ENCODE measurements around the gene AMPD3.
A peak's percentile ranks its signal among the peaks of the same experiment; 100 is the strongest.

The AMPD3 gene

DNA sequence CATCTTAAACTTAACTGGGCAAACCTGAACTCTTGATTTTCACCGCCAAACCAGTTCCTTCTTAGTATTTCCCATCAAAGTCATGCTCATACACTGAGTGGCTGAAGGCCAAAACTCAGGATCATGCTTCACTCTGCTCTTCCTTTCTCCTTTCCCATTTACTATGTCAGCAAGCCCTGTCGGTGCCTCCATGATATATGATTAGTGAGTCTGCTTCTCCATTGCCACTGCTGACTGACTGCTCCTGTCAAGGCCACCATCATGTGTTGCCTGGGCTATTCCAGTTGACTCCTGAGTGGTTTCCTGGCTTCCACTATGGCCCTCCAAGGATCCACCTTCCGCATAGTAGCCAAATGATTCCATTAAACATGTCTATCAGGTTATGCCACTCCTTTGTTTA lies 42.8 kb upstream of the AMPD3 start:
- Histone ChIP-seq H3K4ac (ENCODE audit: low read depth in 1 of 2, low read length in 2 of 2) (no peak overlapping the region), H3K23ac (ENCODE audit: low read length in 2 of 2) (no peak overlapping the region), H3K36me3 (ENCODE audit: control insufficient read depth in 1 of 2, insufficient read depth in 2 of 2, low read depth in 1 of 2, low read length in 2 of 2) (peaks cover 0 to 22% of the 10 kb centered on the region in 2 experiments), H3K27me3 (ENCODE audit: control insufficient read depth in 1 of 2, insufficient read depth in 1 of 2, low read length in 2 of 2) (no peaks in the 10 kb centered on the region), H3K27ac (ENCODE audit: low read length, poor library complexity, severe bottlenecking) (no peak overlapping the region), H2BK15ac (ENCODE audit: low read depth, poor library complexity, severe bottlenecking) (no peak overlapping the region), H4K91ac (ENCODE audit: low read length) (no peak overlapping the region), H3K14ac (ENCODE audit: low read length in 2 of 2) (no peak overlapping the region), H2AFZ (ENCODE audit: low read depth, low read length) (no peak overlapping the region), H3K9me3 (ENCODE audit: control insufficient read depth, low read length) (no peaks in the 10 kb centered on the region), H3K9ac (ENCODE audit: low read length) (no peak overlapping the region), H4K8ac (ENCODE audit: low read length) (no peak overlapping the region), H3K79me1 (replicated peaks; ENCODE audit: low read length, poor library complexity, severe bottlenecking) (no peaks in the 10 kb centered on the region), H2BK5ac (ENCODE audit: low read depth, low read length, poor library complexity, severe bottlenecking) (no peak overlapping the region), H2BK12ac (ENCODE audit: low read length in 2 of 2) (no peak overlapping the region), H2AK5ac (ENCODE audit: low read length, severe bottlenecking) (no peak overlapping the region), H3K18ac (ENCODE audit: low read depth in 1 of 2, low read length in 2 of 2) (no peak overlapping the region), H3K4me1 (ENCODE audit: control insufficient read depth, insufficient read depth, low read depth, low read length) (peaks cover 8% of the 10 kb centered on the region), H3K4me2 (ENCODE audit: low read length, poor library complexity, severe bottlenecking) (no peak overlapping the region), H2BK120ac (ENCODE audit: low read depth, low read length) (no peak overlapping the region), H3K4me3 (ENCODE audit: insufficient read depth in 1 of 2, low read depth in 1 of 2, low read length in 2 of 2) (no peak overlapping the region)
- WGBS = 96% methylated on average over 3 of the region's 3 CpGs
- DNase-seq = no peak

DNA sequence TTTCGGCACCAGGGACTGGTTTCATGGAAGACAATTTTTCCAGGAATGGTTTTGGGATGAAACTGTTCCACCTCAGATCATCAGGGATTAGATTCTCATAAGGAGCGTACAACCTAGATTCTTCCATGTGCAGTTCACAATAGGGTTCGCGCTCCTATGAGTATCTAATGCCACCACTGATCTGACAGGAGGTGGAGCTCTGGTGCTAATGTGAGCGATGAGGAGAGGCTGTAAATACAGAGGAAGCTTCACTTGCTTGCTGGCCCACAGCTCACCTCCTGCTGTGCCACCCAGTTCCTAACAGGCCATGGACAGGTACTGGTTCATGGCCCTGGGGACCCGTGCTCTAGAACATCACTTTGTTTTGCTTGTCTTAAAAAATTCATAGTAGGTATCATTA lies 41.8 kb upstream of the AMPD3 start:
- no peak overlapping the region for H2BK15ac ChIP-seq (ENCODE audit: low read depth, poor library complexity, severe bottlenecking)
- H3K18ac ChIP-seq (ENCODE audit: low read depth in 1 of 2, low read length in 2 of 2) = no peak overlapping the region

DNA sequence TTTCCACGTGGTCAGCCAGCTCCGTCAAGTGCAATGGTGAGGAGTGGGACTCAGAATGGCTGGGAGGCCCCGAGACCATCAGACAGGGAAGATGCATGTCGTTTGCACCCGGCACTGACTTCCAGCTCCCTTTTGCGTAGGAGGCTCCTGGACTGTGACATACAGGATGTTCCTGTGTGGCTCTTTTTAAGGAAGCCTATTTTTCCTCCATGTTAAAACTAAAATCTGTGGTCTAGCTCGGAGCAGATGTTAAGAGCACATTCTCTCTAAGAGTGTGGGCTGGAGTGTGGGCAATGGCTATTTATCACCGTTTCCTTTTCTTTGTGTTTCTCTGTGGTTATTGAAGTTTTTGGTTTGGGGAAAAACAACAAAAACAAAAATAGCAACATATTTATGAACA lies 40.9 kb upstream of the AMPD3 start:
- Histone ChIP-seq H3K27me3 (ENCODE audit: control insufficient read depth in 1 of 2, insufficient read depth in 1 of 2, low read length in 2 of 2) (no peaks in the 10 kb centered on the region), H3K4ac (ENCODE audit: low read depth in 1 of 2, low read length in 2 of 2) (no peak overlapping the region), H2BK120ac (ENCODE audit: low read depth, low read length) (no peak overlapping the region), H2BK12ac (ENCODE audit: low read length in 2 of 2) (peak overlapping the region in 1 of 2 experiments; percentile 39), H3K36me3 (ENCODE audit: control insufficient read depth in 1 of 2, insufficient read depth in 2 of 2, low read depth in 1 of 2, low read length in 2 of 2) (peaks cover 0 to 22% of the 10 kb centered on the region in 2 experiments), H3K27ac (ENCODE audit: low read length, poor library complexity, severe bottlenecking) (no peak overlapping the region), H2BK15ac (ENCODE audit: low read depth, poor library complexity, severe bottlenecking) (no peak overlapping the region), H3K79me1 (replicated peaks; ENCODE audit: low read length, poor library complexity, severe bottlenecking) (no peaks in the 10 kb centered on the region), H4K91ac (ENCODE audit: low read length) (no peak overlapping the region), H3K14ac (ENCODE audit: low read length in 2 of 2) (peak overlapping the region in 1 of 2 experiments; percentile 64), H2AFZ (ENCODE audit: low read depth, low read length) (no peak overlapping the region), H4K8ac (ENCODE audit: low read length) (no peak overlapping the region), H3K4me3 (ENCODE audit: insufficient read depth in 1 of 2, low read depth in 1 of 2, low read length in 2 of 2) (no peak overlapping the region), H2BK5ac (ENCODE audit: low read depth, low read length, poor library complexity, severe bottlenecking) (no peak overlapping the region), H3K18ac (ENCODE audit: low read depth in 1 of 2, low read length in 2 of 2) (no peak overlapping the region), H3K9me3 (ENCODE audit: control insufficient read depth, low read length) (no peaks in the 10 kb centered on the region), H3K23ac (ENCODE audit: low read length in 2 of 2) (no peak overlapping the region), H3K9ac (ENCODE audit: low read length) (peak overlapping the region; percentile 30), H3K4me2 (ENCODE audit: low read length, poor library complexity, severe bottlenecking) (no peak overlapping the region), H3K4me1 (ENCODE audit: control insufficient read depth, insufficient read depth, low read depth, low read length) (peaks cover 7% of the 10 kb centered on the region), H2AK5ac (ENCODE audit: low read length, severe bottlenecking) (no peak overlapping the region)
- 78% methylated on average over 7 of the region's 8 CpGs for WGBS
- DNase-seq = no peak

More for the DNA sequence above, 41.8 kb upstream of the AMPD3 start:
- Histone ChIP-seq H3K4ac (ENCODE audit: low read depth in 1 of 2, low read length in 2 of 2) (no peak overlapping the region), H2BK5ac (ENCODE audit: low read depth, low read length, poor library complexity, severe bottlenecking) (no peak overlapping the region), H3K23ac (ENCODE audit: low read length in 2 of 2) (no peak overlapping the region), H3K4me1 (ENCODE audit: control insufficient read depth, insufficient read depth, low read depth, low read length) (peaks cover 8% of the 10 kb centered on the region), H3K27me3 (ENCODE audit: control insufficient read depth in 1 of 2, insufficient read depth in 1 of 2, low read length in 2 of 2) (no peaks in the 10 kb centered on the region), H3K79me1 (replicated peaks; ENCODE audit: low read length, poor library complexity, severe bottlenecking) (no peaks in the 10 kb centered on the region), H2AK5ac (ENCODE audit: low read length, severe bottlenecking) (no peak overlapping the region), H3K36me3 (ENCODE audit: control insufficient read depth in 1 of 2, insufficient read depth in 2 of 2, low read depth in 1 of 2, low read length in 2 of 2) (peaks cover 0 to 22% of the 10 kb centered on the region in 2 experiments), H3K27ac (ENCODE audit: low read length, poor library complexity, severe bottlenecking) (no peak overlapping the region), H3K4me3 (ENCODE audit: insufficient read depth in 1 of 2, low read depth in 1 of 2, low read length in 2 of 2) (no peak overlapping the region), H3K14ac (ENCODE audit: low read length in 2 of 2) (no peak overlapping the region), H3K4me2 (ENCODE audit: low read length, poor library complexity, severe bottlenecking) (no peak overlapping the region), H4K8ac (ENCODE audit: low read length) (no peak overlapping the region), H2AFZ (ENCODE audit: low read depth, low read length) (no peak overlapping the region), H4K91ac (ENCODE audit: low read length) (no peak overlapping the region), H2BK12ac (ENCODE audit: low read length in 2 of 2) (no peak overlapping the region), H3K9ac (ENCODE audit: low read length) (no peak overlapping the region), H3K9me3 (ENCODE audit: control insufficient read depth, low read length) (no peaks in the 10 kb centered on the region), H2BK120ac (ENCODE audit: low read depth, low read length) (no peak overlapping the region)
- 74% methylated on average over 5 of the region's 6 CpGs for WGBS
- DNase-seq = peak; percentile 29

DNA sequence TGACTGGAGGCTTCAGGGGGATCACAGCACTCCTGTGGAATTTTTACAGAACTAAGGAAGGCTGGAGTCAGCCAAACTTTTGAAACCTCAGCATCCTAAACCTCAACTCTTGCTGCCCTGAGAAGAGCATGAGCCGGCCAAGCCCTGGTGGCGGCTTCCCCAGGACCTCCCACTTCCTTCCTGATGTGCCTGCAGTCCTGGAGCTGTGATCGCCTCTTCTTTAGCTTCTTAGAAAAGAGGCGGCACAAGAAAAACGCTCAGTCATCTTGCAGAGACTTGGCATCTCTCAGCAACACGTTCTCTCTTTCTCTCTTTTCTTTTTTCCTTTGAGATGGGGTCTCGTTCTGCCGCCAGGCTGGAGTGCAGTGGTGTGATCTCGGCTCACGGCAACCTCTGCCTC lies 40.4 kb upstream of the AMPD3 start:
- Histone ChIP-seq H4K8ac (ENCODE audit: low read length) (no peak overlapping the region), H3K79me1 (replicated peaks; ENCODE audit: low read length, poor library complexity, severe bottlenecking) (no peaks in the 10 kb centered on the region), H2AK5ac (ENCODE audit: low read length, severe bottlenecking) (no peak overlapping the region), H2BK15ac (ENCODE audit: low read depth, poor library complexity, severe bottlenecking) (no peak overlapping the region), H2BK5ac (ENCODE audit: low read depth, low read length, poor library complexity, severe bottlenecking) (no peak overlapping the region), H2AFZ (ENCODE audit: low read depth, low read length) (no peak overlapping the region), H3K4me2 (ENCODE audit: low read length, poor library complexity, severe bottlenecking) (no peak overlapping the region), H3K4me3 (ENCODE audit: insufficient read depth in 1 of 2, low read depth in 1 of 2, low read length in 2 of 2) (no peak overlapping the region), H3K18ac (ENCODE audit: low read depth in 1 of 2, low read length in 2 of 2) (no peak overlapping the region), H3K4me1 (ENCODE audit: control insufficient read depth, insufficient read depth, low read depth, low read length) (peaks cover 4% of the 10 kb centered on the region), H3K27ac (ENCODE audit: low read length, poor library complexity, severe bottlenecking) (no peak overlapping the region), H2BK12ac (ENCODE audit: low read length in 2 of 2) (no peak overlapping the region), H3K4ac (ENCODE audit: low read depth in 1 of 2, low read length in 2 of 2) (no peak overlapping the region), H3K36me3 (ENCODE audit: control insufficient read depth in 1 of 2, insufficient read depth in 2 of 2, low read depth in 1 of 2, low read length in 2 of 2) (peaks cover 0 to 22% of the 10 kb centered on the region in 2 experiments), H3K9ac (ENCODE audit: low read length) (peak overlapping the region; percentile 30), H3K14ac (ENCODE audit: low read length in 2 of 2) (no peak overlapping the region), H3K9me3 (ENCODE audit: control insufficient read depth, low read length) (no peaks in the 10 kb centered on the region), H3K23ac (ENCODE audit: low read length in 2 of 2) (no peak overlapping the region), H4K91ac (ENCODE audit: low read length) (no peak overlapping the region), H2BK120ac (ENCODE audit: low read depth, low read length) (no peak overlapping the region), H3K27me3 (ENCODE audit: control insufficient read depth in 1 of 2, insufficient read depth in 1 of 2, low read length in 2 of 2) (no peaks in the 10 kb centered on the region)
- no peak for DNase-seq
- WGBS = 82% methylated on average over 10 of the region's 10 CpGs
